HG02642 (cell line): ENCODE measurements around the gene BLID.

Source experiments
- ATAC-seq: cut with Tn5 transposase; IDR thresholded peaks from one replicate; pipeline ENCODE4 v1.9.1; 2021; ENCODE audit warnings: mild to moderate bottlenecking; ENCODE audit not compliant: unreplicated experiment, poor library complexity

The BLID gene

DNA sequence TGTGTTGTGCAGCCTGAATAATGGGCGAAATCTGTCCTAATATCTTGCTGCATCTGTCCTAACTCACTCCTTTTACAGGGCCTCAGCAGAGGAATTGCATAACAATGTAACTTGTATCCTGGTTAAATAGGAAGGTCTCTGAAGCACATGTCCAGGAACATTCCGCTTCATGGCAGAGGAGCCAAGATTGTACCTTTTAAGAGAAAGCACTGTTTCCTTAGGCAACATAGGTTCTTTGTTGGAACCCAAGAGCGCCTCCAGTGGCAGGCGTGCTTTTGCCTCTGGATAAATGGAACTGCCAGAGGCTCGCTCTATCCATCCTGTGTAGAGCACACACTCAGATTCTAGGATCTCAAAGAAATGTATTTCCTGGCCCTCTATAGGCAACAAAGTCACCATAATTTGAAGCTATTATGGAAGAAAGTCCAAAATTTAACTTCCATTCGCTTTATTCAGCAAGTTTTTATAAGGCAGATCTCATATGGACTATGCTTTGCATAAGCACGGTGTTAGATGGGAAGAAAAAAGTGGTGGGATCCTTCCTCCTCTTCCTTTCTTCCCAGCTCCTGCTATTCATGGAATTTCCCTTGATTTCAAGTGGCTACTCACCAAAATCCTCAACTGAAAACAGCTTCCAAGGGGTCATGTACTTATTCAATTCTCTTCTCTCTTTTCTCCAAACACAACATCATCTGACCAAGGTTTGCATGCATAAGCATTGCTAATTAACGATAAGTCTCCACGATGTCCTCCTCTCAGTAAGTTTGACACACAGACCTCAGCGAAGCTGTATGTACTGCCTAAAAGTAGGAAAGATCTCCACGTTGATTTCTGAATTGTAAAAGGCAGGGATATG lies at the start of gene BLID:
Gene BLID, minus strand, starts transcription at position 692 of the 856 bp plus-strand sequence. Its CDS starts 293 bp downstream, at position 399.
- no peak for ATAC-seq

DNA sequence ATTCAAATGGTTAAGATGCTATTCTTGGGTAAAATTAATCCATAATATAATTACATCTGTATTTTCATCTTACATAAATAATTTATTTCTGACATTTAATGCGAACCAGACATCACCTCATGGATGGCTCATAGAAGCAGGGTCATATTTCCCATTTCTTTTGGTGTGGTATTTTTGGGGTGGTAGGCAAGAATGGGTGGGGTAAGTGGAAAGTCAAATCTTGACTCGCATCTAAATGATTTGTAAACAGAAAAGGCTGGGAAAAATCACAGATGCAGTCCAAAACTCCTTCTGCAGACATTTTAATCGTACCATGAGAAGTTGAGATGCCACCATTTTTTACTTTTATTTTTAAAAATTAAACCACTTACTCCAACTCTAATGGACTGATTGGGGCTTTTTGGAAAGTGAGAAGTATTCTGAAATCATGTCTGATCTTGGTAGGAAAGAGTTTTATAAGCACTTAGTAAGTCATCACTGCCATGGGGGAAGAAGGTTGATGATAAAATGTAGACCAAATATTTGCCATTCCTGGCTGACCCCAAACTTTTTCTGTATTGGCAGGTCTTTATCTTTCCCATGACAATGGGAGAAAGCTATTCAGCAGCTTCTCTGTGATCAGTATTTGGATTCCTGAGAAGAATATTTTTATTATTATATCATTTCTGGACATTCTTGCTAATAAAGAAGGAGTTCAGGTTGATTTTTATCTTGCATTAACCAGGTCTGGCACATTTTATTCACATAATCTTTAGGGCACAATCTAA lies 47.2 kb upstream of the BLID start:
- no peak for ATAC-seq

DNA sequence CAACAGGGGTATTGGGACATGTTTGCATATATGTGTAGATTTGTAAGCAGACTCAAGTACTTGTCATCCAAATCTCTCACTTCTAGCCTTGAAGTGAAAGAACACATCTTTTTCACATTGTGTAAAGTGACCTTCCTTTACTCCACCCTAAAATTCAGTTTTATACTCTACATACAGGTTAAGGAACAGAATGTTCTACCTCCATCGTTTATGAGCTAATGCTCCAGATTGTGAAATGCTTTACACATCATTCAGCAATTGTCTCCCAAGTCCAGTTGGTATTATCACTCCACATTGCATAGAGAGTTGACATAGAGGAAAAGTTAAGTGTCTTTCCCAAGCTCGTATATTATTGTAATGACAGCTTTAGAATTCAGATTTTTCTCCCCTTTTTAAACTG lies 46.1 kb upstream of the BLID start:
- ATAC-seq, result no peak

GRCh38 chr11:122160841-122161590 lies 45.0 kb upstream of the BLID start:
- ATAC-seq, result no peak

- ATAC-seq, result no peak
These were observed 43.8 kb upstream of the BLID start for GRCh38 chr11:122159861-122160260.

GRCh38 chr11:122159173-122159721 lies 43.2 kb upstream of the BLID start:
- no peak for ATAC-seq

- no peak for ATAC-seq
These were observed 42.2 kb upstream of the BLID start for GRCh38 chr11:122158171-122158570.

DNA sequence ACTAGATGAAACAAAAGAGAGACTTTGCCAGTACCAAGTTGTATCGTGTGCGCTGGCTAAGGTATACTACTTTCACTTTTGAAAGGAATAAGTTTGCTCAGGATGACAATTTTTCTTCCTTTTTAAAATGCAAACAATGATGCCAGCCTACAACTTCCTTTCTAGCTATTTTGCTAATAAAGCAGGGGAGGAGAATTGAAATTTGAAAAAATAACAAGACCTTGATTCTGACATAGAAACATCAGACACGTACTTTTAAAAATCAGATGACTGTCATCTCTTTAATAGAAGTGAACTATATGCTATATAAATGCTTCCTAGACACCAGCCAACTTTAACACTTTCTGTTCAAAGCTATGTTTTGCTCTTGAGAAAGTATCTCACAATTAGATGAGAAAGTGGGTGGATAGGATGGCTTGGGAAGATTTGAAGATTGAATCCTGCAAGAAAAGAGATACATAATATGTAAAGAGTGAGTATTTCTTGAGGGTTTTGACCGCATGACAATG lies 41.7 kb upstream of the BLID start:
- no peak for ATAC-seq

- ATAC-seq, result no peak
These were observed 40.9 kb upstream of the BLID start for GRCh38 chr11:122156940-122157382.

- ATAC-seq, result no peak
These were observed 39.9 kb upstream of the BLID start for GRCh38 chr11:122155765-122156527.

GRCh38 chr11:122154994-122155393 lies 39.0 kb upstream of the BLID start:
- ATAC-seq, result no peak

GRCh38 chr11:122154227-122154626 lies 38.2 kb upstream of the BLID start:
- no peak for ATAC-seq

GRCh38 chr11:122153746-122154145 lies 37.7 kb upstream of the BLID start:
- ATAC-seq, result no peak

DNA sequence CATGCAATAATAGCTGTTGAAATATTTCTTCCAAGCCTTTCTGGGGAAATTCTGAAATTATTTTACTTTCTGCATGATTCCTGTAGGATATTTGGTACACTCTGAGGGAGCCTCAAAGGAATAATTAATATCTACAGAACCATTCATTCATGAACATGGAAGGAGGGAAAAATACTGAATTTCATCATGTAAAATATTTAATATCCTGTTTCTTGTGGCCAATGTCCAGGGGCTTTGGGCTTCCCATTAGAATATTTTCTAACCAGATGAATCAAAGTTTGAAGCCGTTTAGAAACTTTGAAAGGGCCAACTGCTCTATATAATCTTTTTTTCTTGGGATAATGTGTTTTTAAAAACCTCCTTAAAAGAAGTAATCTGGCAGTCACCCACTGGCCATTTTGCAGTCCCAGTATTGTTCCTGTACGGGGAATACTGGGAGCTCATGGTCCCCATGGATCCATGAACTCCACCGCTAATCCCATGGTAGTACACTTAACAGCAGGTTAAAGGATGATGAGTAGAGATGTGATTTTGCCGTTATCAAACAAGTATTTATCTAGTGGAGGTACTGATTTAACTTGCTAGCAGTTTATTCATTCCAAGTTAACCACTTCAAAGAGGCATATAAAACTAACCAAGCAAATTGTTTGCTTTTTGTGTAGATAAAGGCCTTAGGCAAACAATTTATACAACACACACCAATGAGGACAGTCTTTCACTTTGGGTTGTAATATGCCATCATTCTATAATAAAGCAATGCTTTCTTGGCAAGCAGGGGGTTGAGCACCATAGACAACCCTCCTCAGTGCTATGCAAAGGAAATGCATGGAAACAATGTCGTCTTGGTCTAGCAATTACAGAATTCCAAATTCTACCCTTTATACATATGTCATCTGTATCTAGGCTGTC lies 34.5 kb upstream of the BLID start:
- ATAC-seq, result no peak

DNA sequence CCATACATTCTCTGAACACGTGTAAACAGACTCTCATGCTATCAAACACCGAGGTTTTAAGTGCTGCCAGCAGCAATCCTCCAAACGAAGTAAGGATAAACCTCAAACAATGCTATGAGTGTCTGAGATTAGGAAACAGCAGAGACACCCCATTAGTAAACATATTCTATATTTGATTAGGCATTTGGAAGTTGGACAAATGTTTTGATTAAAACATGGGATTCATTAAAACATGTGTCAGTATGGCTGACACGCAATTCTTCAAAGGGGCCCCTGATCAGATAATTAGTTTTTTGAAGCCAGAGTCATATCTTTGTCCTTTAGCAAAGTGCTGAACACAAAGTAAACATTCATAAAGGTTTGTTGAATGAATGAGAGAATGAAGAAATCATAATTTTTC lies 33.2 kb upstream of the BLID start:
- ATAC-seq, result no peak

GRCh38 chr11:122146475-122146874 lies 30.5 kb upstream of the BLID start:
- no peak for ATAC-seq

GRCh38 chr11:122145715-122146274 lies 29.8 kb upstream of the BLID start:
- ATAC-seq, result no peak

DNA sequence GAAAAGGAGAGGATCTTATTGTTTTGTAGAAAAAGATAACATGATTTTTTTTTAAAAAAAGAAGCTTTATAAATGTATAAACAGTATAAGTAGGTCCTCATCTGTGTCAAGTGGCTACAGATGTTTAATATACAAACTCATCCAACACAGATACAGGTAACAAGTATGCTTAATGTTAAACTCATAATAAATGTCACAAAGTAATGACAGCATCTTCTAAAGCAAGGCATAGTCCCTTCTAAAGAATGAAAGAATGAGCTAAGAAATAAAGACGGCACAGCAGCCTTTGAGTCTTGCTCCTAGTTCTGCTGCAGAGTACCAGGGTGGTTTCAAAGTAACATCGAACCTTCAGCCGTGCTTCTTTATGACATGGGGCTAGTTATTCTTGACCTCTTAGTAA lies 28.7 kb upstream of the BLID start:
- ATAC-seq, result no peak
